ENCODE results near the gene TINAGL1. TPM values are rescaled to one million over a fixed set of nuclear protein-coding genes. Genes with fewer than 3 reads are reported as not detected.

TINAGL1 gene
- total and polyA plus RNA-seq, 2 of the 13 experiments (the other 11 are each of a cell fraction or from before 2014, with no cell fraction given), result 24.7 to 76.8 TPM

DNA sequence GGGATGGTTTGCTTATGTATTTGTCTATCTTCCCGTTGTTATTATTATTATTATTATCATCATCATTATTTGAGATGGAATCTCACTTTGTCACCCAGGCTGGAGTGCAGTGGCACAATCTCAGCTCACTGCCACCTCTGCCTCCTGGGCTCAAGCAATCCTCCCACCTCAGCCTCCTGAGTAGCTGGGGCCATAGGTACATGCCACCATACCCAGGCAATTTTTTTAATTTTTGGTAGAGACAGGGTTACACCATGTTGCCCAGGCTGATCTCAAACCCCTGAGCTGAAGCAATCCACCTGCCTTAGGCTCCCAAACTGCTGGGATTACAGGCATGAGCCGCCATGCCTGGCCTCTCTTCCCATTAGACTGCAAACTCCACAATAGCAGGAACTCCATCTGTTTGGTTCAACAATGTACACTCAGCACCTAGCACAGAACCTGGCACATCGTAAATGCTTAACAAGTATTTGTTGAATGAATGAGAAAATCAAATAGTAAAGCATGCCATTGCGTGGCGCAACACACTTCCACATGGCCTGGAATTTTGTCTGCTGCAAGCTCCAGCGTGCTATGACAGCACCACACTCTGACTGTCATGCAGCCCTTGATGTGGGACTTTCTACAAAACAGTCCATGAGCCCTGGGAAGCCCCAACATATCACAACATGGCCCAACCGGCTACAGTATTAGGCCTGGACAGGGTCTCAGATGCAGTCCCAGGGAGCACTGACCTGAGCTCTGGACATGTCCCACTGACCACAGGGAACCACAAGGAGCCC is 3.8 kb upstream of the TINAGL1 start (continued):
- TF ChIP-seq, protein P1, sequence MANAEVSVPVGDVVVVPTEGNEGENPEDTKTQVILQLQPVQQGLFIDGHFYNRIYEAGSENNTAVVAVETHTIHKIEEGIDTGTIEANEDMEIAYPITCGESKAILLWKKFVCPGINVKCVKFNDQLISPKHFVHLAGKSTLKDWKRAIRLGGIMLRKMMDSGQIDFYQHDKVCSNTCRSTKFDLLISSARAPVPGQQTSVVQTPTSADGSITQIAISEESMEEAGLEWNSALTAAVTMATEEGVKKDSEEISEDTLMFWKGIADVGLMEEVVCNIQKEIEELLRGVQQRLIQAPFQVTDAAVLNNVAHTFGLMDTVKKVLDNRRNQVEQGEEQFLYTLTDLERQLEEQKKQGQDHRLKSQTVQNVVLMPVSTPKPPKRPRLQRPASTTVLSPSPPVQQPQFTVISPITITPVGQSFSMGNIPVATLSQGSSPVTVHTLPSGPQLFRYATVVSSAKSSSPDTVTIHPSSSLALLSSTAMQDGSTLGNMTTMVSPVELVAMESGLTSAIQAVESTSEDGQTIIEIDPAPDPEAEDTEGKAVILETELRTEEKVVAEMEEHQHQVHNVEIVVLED (CRISPR knock-in tag; IDR thresholded peaks at IDR 0.05; ENCODE audit: borderline replicate concordance), result no peak
- TF ChIP-seq ZNF33A (CRISPR knock-in tag; IDR thresholded peaks at IDR 0.05; ENCODE audit: borderline replicate concordance), result no peak
- TF ChIP-seq, protein P2, sequence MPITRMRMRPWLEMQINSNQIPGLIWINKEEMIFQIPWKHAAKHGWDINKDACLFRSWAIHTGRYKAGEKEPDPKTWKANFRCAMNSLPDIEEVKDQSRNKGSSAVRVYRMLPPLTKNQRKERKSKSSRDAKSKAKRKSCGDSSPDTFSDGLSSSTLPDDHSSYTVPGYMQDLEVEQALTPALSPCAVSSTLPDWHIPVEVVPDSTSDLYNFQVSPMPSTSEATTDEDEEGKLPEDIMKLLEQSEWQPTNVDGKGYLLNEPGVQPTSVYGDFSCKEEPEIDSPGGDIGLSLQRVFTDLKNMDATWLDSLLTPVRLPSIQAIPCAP (CRISPR knock-in tag; IDR thresholded peaks at IDR 0.05; ENCODE audit: low read depth), result no peak
- TF ChIP-seq ZNF335 (CRISPR knock-in tag; IDR thresholded peaks at IDR 0.05), result no peak
- no peak for TF ChIP-seq ZSCAN29 (CRISPR knock-in tag; conservative IDR thresholded peaks at IDR 0.05)
- no peak for TF ChIP-seq HDAC1 (CRISPR knock-in tag; IDR thresholded peaks at IDR 0.05)
- no peak for TF ChIP-seq HOXA9 (CRISPR knock-in tag; IDR thresholded peaks at IDR 0.05; ENCODE audit: borderline replicate concordance)
- peak; percentile 32; the same call in 1 of the 2 replicates for TF ChIP-seq ZNF331 (CRISPR knock-in tag; IDR thresholded peaks at IDR 0.05)
- no peak for TF ChIP-seq RBM39 (IDR thresholded peaks at IDR 0.05; ENCODE audit: low read depth, low read length, poor library complexity, severe bottlenecking)
- TF ChIP-seq, protein P3, sequence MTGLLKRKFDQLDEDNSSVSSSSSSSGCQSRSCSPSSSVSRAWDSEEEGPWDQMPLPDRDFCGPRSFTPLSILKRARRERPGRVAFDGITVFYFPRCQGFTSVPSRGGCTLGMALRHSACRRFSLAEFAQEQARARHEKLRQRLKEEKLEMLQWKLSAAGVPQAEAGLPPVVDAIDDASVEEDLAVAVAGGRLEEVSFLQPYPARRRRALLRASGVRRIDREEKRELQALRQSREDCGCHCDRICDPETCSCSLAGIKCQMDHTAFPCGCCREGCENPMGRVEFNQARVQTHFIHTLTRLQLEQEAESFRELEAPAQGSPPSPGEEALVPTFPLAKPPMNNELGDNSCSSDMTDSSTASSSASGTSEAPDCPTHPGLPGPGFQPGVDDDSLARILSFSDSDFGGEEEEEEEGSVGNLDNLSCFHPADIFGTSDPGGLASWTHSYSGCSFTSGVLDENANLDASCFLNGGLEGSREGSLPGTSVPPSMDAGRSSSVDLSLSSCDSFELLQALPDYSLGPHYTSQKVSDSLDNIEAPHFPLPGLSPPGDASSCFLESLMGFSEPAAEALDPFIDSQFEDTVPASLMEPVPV (CRISPR knock-in tag; IDR thresholded peaks at IDR 0.05), result no peak
- TF ChIP-seq NR3C1 (CRISPR knock-in tag; IDR thresholded peaks at IDR 0.05), result no peak
- no peak for TF ChIP-seq MTA3 (CRISPR knock-in tag; IDR thresholded peaks at IDR 0.05)
- no peak for TF ChIP-seq ZNF143 (CRISPR knock-in tag; IDR thresholded peaks at IDR 0.05)
- no peak for TF ChIP-seq NFE2 (CRISPR knock-in tag; IDR thresholded peaks at IDR 0.05)
- no peak for TF ChIP-seq FOXA1 (IDR thresholded peaks at IDR 0.05)
- TF ChIP-seq FOXA1 (CRISPR knock-in tag; IDR thresholded peaks at IDR 0.05), result peak; percentile 68; the same call in 1 of the 2 replicates
- no peak for TF ChIP-seq POLR2A (IDR thresholded peaks at IDR 0.05; ENCODE audit: insufficient read depth in 1 of 2, low read depth in 2 of 2, low read length in 2 of 2)
- no peak for TF ChIP-seq IKZF4 (CRISPR knock-in tag; IDR thresholded peaks at IDR 0.05; ENCODE audit: borderline replicate concordance, low read depth, not compliant biosample characterization)
- no peak for TF ChIP-seq SP140L (CRISPR knock-in tag; IDR thresholded peaks at IDR 0.05; ENCODE audit: borderline replicate concordance)
- no peak for TF ChIP-seq ZNF337 (CRISPR knock-in tag; IDR thresholded peaks at IDR 0.05; ENCODE audit: borderline replicate concordance, low read depth)
- TF ChIP-seq, protein P4, sequence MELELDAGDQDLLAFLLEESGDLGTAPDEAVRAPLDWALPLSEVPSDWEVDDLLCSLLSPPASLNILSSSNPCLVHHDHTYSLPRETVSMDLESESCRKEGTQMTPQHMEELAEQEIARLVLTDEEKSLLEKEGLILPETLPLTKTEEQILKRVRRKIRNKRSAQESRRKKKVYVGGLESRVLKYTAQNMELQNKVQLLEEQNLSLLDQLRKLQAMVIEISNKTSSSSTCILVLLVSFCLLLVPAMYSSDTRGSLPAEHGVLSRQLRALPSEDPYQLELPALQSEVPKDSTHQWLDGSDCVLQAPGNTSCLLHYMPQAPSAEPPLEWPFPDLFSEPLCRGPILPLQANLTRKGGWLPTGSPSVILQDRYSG (CRISPR knock-in tag; IDR thresholded peaks at IDR 0.05), result no peak
- peak; percentile 79 for TF ChIP-seq SALL1 (CRISPR knock-in tag; IDR thresholded peaks at IDR 0.05)
- no peak for TF ChIP-seq SP2 (CRISPR knock-in tag; IDR thresholded peaks at IDR 0.05)
- TF ChIP-seq, protein P5, sequence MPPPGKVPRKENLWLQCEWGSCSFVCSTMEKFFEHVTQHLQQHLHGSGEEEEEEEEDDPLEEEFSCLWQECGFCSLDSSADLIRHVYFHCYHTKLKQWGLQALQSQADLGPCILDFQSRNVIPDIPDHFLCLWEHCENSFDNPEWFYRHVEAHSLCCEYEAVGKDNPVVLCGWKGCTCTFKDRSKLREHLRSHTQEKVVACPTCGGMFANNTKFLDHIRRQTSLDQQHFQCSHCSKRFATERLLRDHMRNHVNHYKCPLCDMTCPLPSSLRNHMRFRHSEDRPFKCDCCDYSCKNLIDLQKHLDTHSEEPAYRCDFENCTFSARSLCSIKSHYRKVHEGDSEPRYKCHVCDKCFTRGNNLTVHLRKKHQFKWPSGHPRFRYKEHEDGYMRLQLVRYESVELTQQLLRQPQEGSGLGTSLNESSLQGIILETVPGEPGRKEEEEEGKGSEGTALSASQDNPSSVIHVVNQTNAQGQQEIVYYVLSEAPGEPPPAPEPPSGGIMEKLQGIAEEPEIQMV (CRISPR knock-in tag; IDR thresholded peaks at IDR 0.05; ENCODE audit: low read depth), result no peak
- no peak for TF ChIP-seq EHMT2 (IDR thresholded peaks at IDR 0.05; ENCODE audit: borderline replicate concordance, low read depth, low read length)

Data from HepG2 (cell line).